Activated CD4-positive, alpha-beta T cell treated with anti-CD3 and anti-CD28 coated beads, Interleukin-2, amount 50 U/mL, for 16 hours (primary cell): ENCODE data around the gene RPN2.

ENCODE experiments used
- DNase-seq: peaks from one replicate; pipeline ENCODE4 v3.0.0-alpha.2; 2020

RPN2 gene

DNA sequence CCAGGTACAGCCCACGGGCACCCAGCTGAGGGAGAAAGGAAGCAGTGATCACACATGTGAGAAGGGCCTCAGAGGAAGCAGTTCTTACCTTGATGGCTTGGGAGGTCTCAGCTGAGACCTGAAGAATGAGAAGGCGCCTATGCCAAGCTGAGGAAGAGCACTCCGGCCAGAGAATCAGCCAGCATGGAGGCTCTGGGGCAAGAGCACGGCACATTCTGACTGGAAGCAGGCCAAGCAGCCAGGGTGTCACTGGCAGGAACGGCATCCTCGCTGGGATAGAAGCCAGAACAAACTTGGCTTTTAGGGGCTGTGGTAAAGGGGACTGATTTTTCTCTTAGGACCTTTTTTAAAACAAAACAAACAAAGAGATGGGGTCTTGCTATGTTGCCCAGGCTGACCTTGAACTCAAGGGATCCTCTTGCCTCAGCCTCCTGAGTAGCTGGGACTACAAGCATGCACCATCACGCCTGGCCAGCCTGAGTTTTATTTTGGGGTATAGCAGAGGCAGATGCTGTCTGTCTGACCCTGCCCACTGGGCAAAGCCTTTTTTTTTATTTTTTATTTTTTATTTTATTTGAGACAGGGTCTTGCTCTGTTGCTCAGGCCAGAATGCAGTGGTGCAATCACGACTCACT lies 64.9 kb downstream of the RPN2 start:
- no peak for DNase-seq

DNA sequence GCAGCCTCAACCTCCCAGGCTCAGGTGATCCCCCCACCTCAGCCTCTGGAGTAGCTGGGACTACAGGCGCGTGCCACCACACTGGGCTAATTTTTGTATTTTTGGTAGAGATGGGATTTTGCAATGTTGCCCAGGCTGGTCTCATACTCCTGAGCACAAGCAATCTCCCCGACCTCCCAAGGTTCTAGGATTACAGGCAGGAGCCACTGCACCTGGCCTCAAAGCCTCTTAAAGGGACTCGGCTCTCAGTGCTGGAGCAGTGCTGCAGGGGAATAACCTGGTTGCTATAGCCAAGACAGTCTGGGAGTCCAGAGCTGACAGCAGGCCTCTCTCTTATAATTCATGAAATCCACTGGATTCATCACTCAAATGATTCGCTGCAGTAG lies 65.4 kb downstream of the RPN2 start:
- no peak for DNase-seq

GRCh38 chr20:37245216-37246150 lies 66.4 kb downstream of the RPN2 start:
- no peak for DNase-seq

DNA sequence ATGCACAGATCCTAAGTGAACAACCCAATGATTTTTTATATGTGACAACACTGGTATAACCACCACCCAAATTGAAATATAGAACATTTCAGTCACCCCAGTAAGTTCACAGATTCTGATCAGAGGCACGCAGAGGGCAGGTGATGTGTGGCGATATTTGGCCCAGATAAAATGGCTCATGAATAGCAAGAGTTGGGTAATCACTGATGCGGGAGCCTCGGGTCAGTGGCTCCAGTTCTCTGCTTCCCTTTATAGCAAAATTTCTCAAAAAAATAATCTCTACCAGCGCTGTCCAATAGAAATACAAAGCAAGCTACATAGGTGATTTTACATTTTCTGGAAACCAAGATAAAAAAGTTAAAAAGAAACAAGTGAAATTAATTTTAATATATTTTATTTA lies 67.6 kb downstream of the RPN2 start:
- DNase-seq: no peak

GRCh38 chr20:37247547-37247946 lies 68.4 kb downstream of the RPN2 start:
- no peak for DNase-seq

DNA sequence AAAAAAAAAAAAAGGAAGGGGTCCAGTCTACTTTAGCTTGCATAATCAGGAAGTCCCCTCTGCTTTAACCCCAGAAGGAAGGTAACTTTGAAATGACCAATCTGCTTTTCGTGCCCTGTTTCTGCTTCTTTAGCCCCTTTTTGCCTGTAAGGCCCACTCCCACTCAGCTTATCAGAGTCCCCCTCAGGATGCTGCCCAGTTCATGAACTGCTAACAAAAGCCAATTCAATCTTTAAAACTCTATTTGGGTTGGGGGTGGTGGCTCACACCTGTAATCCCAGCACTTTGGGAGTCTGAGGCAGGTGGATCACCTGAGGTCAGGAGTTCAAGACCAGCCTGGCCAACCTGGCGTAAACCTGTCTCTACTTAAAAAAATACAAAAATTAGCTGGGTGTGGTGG lies 70.2 kb downstream of the RPN2 start:
- DNase-seq: no peak

DNA sequence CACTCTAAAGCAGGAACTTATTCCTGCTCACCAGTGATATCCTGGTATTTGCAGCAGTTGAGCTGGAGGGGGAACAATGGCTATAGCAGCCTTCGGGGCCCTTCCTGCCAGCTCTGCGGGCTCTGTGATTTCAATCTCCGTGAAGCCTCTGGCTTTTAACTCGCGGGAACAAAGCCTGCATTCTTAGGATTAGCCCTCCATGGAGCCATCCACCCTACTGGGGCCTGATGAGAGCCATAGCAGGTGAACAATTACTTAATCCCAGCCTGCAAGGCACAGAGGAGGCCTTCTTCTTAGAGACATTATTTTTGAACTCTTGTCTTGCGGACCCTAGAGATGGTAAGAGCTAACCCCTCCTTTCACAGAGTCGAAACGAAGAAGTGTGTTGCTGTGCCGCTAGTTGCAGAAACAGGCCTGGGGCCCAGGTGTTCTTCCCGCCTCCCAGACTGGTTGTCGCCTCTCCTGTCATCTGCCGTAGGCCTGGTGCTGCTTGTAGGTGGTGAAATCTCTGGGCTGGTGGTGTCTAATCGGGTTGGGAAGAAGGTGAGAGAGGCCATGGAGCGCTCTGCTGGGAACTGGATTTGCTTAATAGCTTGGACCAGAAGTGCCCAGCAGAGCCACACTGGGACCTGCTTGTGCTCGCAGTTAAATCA lies 72.8 kb downstream of the RPN2 start:
- DNase-seq: no peak

GRCh38 chr20:37253087-37253486 lies 74.0 kb downstream of the RPN2 start:
- no peak for DNase-seq

GRCh38 chr20:37254114-37254878 lies 75.2 kb downstream of the RPN2 start:
- no peak for DNase-seq

- DNase-seq: no peak
These were observed 77.2 kb downstream of the RPN2 start for GRCh38 chr20:37256286-37256685.

- no peak for DNase-seq
These were observed 78.4 kb downstream of the RPN2 start for GRCh38 chr20:37257530-37257929.

GRCh38 chr20:37257988-37258387 lies 78.9 kb downstream of the RPN2 start:
- DNase-seq: no peak

GRCh38 chr20:37259031-37259430 lies 79.9 kb downstream of the RPN2 start:
- DNase-seq: no peak

GRCh38 chr20:37259865-37260264 lies 80.7 kb downstream of the RPN2 start:
- no peak for DNase-seq

GRCh38 chr20:37260923-37261322 lies 81.8 kb downstream of the RPN2 start:
- no peak for DNase-seq

GRCh38 chr20:37261714-37262113 lies 82.6 kb downstream of the RPN2 start, which contains the start of gene GHRH:
Gene GHRH, minus strand, starts transcription at chr20:37261814. Its CDS starts 4,925 bp downstream, at chr20:37256889.
- DNase-seq: no peak

- DNase-seq: no peak
These were observed 83.4 kb downstream of the RPN2 start for GRCh38 chr20:37262505-37262904.

DNA sequence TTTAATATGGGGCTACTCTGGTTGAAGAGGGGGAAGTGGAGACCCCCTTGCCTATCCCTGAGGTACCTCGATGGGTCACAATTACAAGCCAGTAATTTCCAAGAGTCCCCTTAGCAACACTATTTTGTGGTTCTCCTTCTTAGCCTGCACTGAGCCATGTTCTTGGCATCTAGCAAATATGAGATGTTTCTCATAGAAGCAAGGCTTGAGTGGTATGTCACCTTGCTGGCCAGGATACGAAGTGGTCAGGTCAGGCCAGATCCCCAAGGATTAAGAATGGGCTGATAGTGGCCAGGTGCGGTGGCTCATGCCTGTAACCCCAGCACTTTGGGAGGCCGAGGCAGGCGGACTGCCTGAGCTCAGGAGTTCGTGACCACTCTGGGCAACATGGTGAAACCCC lies 84.6 kb downstream of the RPN2 start:
- no peak for DNase-seq

DNA sequence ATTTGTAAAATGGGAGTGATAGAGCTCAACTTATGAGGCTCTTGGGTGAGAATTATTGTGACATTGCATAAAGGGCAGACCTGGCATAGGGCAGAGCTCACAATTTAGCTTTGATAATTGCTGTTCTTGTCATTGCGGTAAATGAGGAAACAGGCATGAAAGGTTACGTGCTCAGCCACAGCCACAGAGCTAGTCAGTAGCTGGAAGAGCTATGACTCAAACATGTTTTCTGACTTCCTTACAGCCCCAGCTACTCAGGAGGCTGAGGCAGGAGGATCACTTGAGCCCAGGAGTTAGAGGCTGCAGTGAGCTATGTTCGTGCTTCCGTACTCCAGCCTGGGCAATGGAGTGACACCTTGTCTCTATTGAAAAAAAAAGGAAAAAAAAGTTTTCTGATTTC lies 86.0 kb downstream of the RPN2 start:
- peak; percentile 46 for DNase-seq

GRCh38 chr20:37266940-37267666 lies 88.0 kb downstream of the RPN2 start:
- DNase-seq: no peak

- no peak for DNase-seq
These were observed 88.7 kb downstream of the RPN2 start for GRCh38 chr20:37267667-37268313.
